Effector memory CD4-positive, alpha-beta T cell (primary cell): ENCODE results near the gene FSD2.

Source experiments
- DNase-seq, 3 donors: peaks; one replicate each; pipeline ENCODE4 v3.0.0-alpha.2; 2020
- H3K27ac ChIP-seq: 2 replicates; pipeline ENCODE4 v1.7.0; 2013; ENCODE audit warnings: mild to moderate bottlenecking, low read length, moderate library complexity; ENCODE audit not compliant: insufficient read depth, poor library complexity, severe bottlenecking
- H3K27me3 ChIP-seq: replicated peaks from 2 replicates; pipeline ENCODE4 v1.7.0; 2013; ENCODE audit warnings: mild to moderate bottlenecking, low read length; ENCODE audit not compliant: insufficient read depth, control insufficient read depth, poor library complexity, severe bottlenecking
- H3K36me3 ChIP-seq: 2 replicates; pipeline ENCODE4 v1.7.0; 2013; ENCODE audit warnings: mild to moderate bottlenecking, low read length, moderate library complexity; ENCODE audit not compliant: control insufficient read depth, insufficient read depth
- H3K4me1 ChIP-seq: 2 replicates; pipeline ENCODE4 v1.7.0; 2013; ENCODE audit warnings: low read length, mild to moderate bottlenecking; ENCODE audit not compliant: control insufficient read depth, insufficient read depth, poor library complexity, severe bottlenecking
- H3K4me3 ChIP-seq: 2 replicates; pipeline ENCODE4 v1.7.0; 2013; ENCODE audit warnings: low read length, low read depth, mild to moderate bottlenecking; ENCODE audit not compliant: insufficient read depth, poor library complexity, severe bottlenecking
- H3K9me3 ChIP-seq: 2 replicates; pipeline ENCODE4 v1.7.0; 2013; ENCODE audit warnings: mild to moderate bottlenecking, low read length, moderate library complexity; ENCODE audit not compliant: control insufficient read depth

The FSD2 gene

DNA sequence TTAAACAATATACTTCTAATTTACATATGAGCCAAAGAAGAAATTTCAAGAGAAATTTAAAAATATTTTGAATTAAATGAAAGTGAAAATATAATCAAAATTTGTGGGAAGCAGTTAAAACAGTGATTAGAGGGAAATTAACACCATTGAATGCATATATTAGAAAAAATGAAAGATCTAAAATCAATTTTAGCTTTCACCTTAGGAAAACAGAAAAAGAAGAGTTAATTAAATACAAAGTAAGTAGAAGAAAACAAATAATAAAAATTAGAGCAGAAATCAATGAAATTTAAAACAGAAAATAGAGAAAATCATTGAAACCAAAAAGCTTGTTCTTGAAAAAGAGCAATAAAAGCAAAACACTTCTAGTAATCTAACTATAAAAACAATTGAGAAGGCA is 57.6 kb downstream of the FSD2 start:
- H3K4me1 ChIP-seq = peaks cover 20% of the 10 kb centered on the region
- H3K27ac ChIP-seq = no peak overlapping the region
- H3K27me3 ChIP-seq = no peaks in the 10 kb centered on the region
- H3K4me3 ChIP-seq = no peak overlapping the region
- H3K9me3 ChIP-seq = no peaks in the 10 kb centered on the region
- peaks cover 4% of the 10 kb centered on the region for H3K36me3 ChIP-seq
- no peak for DNase-seq

DNA sequence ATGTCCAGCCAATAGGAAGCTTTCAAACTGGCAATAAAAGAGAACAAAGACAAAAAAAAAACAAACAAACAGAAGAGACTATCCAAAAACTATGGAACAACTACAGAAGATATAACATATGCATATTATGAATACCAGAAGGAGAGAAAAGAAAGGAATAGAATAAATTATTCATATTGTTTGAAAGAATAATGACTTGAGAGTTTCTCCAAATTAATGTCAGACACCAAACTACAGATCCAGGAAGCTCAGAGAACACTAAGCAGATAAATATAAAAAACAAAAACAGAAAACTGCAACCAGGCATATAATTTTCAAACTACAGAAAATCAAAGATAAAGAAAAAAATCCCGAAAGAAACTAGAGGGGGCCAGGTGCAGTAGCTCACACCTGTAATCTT is 62.1 kb downstream of the FSD2 start:
- Histone ChIP-seq H3K36me3 (no peaks in the 10 kb centered on the region), H3K27me3 (no peaks in the 10 kb centered on the region), H3K4me3 (no peak overlapping the region), H3K9me3 (no peaks in the 10 kb centered on the region), H3K27ac (no peak overlapping the region), H3K4me1 (no peaks in the 10 kb centered on the region)
- no peak for DNase-seq

DNA sequence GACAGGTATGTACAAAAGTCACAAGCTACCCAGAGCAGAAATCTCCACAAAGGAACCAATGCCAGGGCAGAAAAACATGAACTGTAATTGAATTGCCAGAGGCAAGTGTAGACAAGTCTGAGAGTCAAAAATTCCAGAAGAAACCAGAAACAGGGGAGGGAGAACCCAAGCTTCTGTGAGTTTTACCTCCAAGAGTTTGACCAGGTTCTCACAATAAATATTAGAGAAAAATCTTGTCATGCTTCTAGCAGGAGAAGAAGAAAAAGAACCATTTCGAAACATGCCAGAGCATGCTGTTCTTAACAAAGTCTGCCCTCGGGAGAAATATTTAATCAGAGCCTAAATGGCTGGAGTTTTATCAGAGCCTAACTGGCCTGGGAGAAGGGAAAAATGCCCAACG is 63.7 kb downstream of the FSD2 start:
- no peaks in the 10 kb centered on the region for H3K27me3 ChIP-seq
- no peak for DNase-seq
- H3K27ac ChIP-seq = no peak overlapping the region
- no peak overlapping the region for H3K4me3 ChIP-seq
- H3K36me3 ChIP-seq = no peaks in the 10 kb centered on the region
- no peaks in the 10 kb centered on the region for H3K4me1 ChIP-seq
- no peaks in the 10 kb centered on the region for H3K9me3 ChIP-seq

DNA sequence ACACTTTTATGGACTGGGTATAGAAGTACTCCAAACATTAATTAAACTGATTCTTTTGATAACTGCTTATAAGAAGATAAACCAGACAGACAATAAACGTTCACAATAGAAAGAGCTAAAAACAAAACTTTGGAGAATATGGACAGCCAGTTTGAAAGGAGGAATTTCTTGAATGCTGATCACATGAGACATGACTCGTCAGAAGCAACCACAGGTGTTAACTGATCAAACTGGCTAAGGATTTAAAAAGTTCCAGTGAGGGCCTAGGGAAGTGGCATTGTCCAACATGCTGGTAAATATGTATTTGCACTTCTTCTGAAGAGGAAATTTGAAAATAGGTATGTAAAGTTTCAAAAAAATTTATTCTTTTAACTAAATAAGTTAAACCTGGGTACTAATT is 66.8 kb downstream of the FSD2 start:
- Histone ChIP-seq H3K27ac (no peak overlapping the region), H3K27me3 (no peaks in the 10 kb centered on the region)
- no peak for DNase-seq

DNA sequence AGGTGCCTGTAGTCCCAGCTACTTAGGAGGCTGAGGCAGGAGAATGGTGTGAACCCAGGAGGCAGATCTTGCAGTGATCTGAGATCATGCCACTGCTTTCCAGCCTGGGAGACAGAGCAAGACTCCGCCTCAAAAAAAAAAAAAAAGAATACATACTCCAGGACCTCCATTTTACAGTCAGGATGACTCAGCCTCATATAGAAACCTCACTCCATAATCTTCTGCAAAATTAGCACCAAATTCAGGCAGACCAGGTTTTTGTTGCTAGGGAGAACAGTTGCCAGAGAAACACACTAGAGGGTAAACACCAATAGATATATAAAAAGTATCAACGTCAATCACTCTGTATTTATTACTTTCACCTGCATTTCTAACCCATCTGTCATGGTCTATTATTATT is 67.9 kb downstream of the FSD2 start:
- no peaks in the 10 kb centered on the region for H3K27me3 ChIP-seq
- no peaks in the 10 kb centered on the region for H3K36me3 ChIP-seq
- H3K27ac ChIP-seq = no peak overlapping the region
- no peaks in the 10 kb centered on the region for H3K4me1 ChIP-seq
- no peak overlapping the region for H3K4me3 ChIP-seq
- DNase-seq = no peak
- no peaks in the 10 kb centered on the region for H3K9me3 ChIP-seq

More for the DNA sequence above, 66.8 kb downstream of the FSD2 start:
- no peak overlapping the region for H3K4me3 ChIP-seq
- no peaks in the 10 kb centered on the region for H3K9me3 ChIP-seq
- H3K4me1 ChIP-seq = no peaks in the 10 kb centered on the region
- no peaks in the 10 kb centered on the region for H3K36me3 ChIP-seq

DNA sequence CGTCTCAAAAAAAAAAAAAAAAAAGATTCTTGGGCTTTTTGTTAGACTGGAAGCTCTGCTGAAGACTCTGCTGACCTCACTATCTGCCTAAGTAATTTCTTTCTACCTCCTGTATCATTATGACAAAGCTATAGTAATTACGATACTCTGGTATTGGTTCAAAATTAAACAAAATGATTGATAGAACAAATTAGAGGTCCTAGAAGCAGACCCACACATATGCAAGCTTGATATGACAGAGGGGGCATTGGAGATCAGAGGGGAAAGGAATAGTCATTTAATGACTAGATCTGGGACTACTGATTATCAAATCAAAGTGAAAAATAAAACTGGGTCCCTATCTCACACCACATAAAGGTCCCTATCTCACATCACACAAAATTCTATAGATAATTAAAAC is 74.3 kb downstream of the FSD2 start:
- no peak for DNase-seq
- Histone ChIP-seq H3K27me3 (no peaks in the 10 kb centered on the region), H3K27ac (no peak overlapping the region), H3K36me3 (no peaks in the 10 kb centered on the region), H3K4me1 (no peaks in the 10 kb centered on the region), H3K4me3 (no peak overlapping the region), H3K9me3 (no peaks in the 10 kb centered on the region)

DNA sequence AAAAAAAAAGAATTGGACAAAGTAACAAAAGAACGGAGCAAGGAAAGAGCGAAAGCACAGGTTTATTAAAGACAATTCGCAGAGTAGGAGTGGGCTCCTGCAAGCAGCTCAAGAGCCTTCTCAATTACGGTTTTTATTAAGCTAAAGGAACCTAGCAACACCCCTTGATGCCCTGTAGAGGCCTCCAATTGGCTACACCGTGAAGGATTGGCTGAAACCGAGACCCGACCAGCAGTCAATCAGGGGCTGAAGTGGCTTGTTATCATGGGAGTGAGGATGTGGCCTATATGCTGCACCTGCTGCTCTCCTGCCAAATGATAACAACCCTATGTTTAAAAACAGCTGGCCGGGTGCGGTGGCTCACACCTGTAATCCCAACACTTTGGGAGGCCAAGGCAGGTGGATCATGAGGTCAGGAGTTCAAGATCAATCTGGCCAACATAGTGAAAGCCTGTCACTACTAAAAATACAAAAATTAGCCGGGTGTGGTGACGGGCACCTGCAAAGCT is 75.8 kb downstream of the FSD2 start:
- no peak for DNase-seq
- H3K4me1 ChIP-seq = no peaks in the 10 kb centered on the region
- H3K9me3 ChIP-seq = no peaks in the 10 kb centered on the region
- H3K4me3 ChIP-seq = no peak overlapping the region
- no peaks in the 10 kb centered on the region for H3K36me3 ChIP-seq
- H3K27ac ChIP-seq = no peak overlapping the region
- no peaks in the 10 kb centered on the region for H3K27me3 ChIP-seq

DNA sequence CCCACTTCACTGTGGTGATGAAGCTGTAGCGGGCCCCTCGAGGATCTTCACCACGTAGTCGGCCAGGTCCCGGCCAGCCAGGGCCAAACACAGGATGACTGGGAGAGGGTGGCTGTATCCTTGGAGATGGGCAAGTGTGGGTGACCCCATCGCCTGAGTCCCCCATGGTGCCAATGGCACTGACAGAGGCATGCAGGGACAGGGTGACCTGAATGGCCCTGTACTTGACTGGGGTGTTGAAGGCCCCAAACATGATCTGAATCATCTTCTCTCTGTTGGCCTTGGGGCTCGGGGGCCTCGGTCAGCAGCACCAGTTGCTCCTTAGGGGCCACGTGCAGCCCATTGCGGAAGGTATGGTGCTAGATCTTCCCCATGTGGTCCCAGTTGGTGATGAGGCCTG is 79.1 kb downstream of the FSD2 start:
- Histone ChIP-seq H3K36me3 (no peaks in the 10 kb centered on the region), H3K4me3 (no peak overlapping the region), H3K4me1 (no peaks in the 10 kb centered on the region), H3K9me3 (no peaks in the 10 kb centered on the region), H3K27ac (no peak overlapping the region), H3K27me3 (no peaks in the 10 kb centered on the region)
- DNase-seq = no peak

DNA sequence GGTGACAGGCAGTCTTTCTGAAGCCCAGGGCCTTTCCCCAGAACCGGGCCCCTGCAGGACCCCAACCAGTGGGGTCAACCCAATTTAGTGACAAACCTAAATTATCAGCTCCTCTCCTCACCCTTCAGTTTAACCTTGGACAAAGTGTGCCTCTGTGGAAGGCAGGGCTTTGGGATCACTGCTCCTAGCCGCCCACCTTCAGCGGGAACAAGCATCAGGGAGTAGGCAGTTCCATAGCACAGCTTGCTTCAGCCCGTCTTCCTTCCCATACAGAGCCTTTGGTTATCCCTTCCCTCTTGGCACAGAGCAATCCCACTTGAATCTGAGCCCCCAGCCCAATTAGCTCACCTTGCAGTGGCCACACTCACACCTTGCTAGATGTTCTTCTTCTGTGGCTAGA is 90.9 kb downstream of the FSD2 start:
- peaks cover 3% of the 10 kb centered on the region for H3K4me1 ChIP-seq
- H3K27me3 ChIP-seq = no peaks in the 10 kb centered on the region
- no peak for DNase-seq
- H3K4me3 ChIP-seq = no peak overlapping the region
- H3K36me3 ChIP-seq = no peaks in the 10 kb centered on the region
- H3K27ac ChIP-seq = no peak overlapping the region
- H3K9me3 ChIP-seq = no peaks in the 10 kb centered on the region

DNA sequence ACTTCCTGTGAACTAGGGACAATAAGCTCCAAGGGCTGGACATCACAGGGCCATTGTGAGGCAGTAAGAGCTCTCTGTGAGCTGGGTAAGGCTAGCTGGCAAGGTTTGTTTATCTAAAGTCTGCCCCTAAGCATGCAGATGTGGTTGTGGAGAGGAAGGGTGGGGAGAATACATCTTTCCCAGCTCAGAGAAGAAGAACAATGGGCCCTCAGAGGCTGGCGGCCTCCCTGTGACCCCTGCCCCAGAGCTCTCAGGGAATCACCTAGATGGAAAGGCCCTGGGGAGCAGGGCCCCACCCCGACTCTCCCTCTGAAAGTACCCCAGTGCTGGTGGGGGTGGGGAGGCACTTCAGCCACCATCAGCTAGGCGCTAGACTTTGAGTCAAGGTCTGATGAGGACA is 91.9 kb downstream of the FSD2 start:
- Histone ChIP-seq H3K27ac (no peak overlapping the region), H3K27me3 (no peaks in the 10 kb centered on the region), H3K36me3 (no peaks in the 10 kb centered on the region), H3K4me1 (peaks cover 5% of the 10 kb centered on the region), H3K9me3 (no peaks in the 10 kb centered on the region), H3K4me3 (no peak overlapping the region)
- DNase-seq = no peak

DNA sequence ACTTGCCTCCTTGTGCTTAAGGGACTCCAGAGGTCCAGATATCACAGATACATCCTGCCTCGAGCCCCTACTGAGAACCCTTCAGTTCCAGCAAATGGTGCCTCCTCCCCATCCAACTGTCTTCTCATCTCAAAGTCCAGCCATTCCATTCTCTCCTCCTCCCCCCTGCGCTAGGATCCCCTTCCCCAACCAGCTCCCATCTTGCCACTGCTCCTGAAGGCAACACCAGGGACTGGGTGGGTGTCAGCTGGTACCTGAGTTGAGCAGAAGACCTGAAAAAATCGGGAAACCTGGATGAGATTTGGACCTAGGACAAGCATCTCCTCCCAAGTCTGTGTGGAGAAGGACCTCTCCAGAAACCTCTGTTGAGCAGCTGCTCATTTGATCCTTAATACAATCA is 93.8 kb downstream of the FSD2 start:
- Histone ChIP-seq H3K27ac (no peak overlapping the region), H3K9me3 (no peaks in the 10 kb centered on the region), H3K27me3 (no peaks in the 10 kb centered on the region), H3K36me3 (no peaks in the 10 kb centered on the region), H3K4me3 (no peak overlapping the region), H3K4me1 (peaks cover 5% of the 10 kb centered on the region)
- no peak for DNase-seq
